ENCODE measurements around the gene HMG20A.

DNA sequence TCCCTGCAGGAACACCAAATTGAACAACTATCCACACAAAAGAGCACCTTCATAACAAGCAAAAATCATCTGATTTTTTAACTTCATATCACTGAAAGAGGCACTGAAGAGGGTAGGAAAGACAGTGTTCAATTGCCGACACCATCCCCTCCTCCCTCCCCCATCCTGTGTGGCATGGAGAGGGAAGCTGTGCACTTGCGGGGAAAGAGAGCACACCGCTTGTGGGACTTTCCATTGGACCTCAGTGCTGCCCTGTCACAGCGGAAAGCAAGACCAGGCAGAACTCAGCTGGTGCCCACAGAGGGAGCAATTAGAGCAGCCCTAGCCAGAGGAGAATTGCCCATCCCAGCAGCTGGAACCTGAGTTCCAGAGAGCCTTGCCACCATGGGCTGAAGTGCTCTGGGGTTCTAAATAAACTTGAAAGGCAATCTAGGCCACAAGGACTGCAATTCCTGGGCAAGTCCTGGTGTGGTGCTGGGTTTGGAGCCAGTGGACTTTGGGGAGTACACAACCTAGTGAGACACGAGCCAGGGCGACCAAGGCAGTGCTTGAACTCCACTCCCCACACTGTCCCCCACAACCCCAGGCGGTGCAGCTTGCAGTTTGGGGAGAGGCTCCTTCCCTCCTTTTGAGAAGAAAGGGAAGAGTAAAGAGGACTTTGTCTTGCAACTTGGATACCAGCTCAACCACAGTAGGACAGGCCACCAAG is 27.8 kb upstream of the HMG20A start:
- TF ChIP-seq CTCF (IDR thresholded peaks at IDR 0.05; ENCODE audit: poor library complexity, severe bottlenecking) (no peak), POLR2AphosphoS5 (IDR thresholded peaks at IDR 0.05) (no peak)
